Fibroblast of lung (primary cell): ENCODE measurements around the gene NR6A1. TPM values are rescaled to one million over a fixed set of nuclear protein-coding genes. Genes with fewer than 3 reads are reported as not detected.

ENCODE experiments used
- DNase-seq, 2 donors: peaks; one replicate each; pipeline versions ENCODE4 v3.0.0 to v3.0.0-alpha.2; 2010; ENCODE audit warnings: low read depth in 2 of 2
- H2AFZ ChIP-seq: 2 replicates; pipeline ENCODE4 v1.5.1; 2012; ENCODE audit warnings: low read length, control low read depth, inconsistent platforms
- H3K27ac ChIP-seq: 2 replicates; pipeline ENCODE4 v1.5.1; 2011; ENCODE audit warnings: low read length, control low read depth; ENCODE audit not compliant: insufficient read depth
- H3K27me3 ChIP-seq: 2 replicates; pipeline ENCODE4 v1.5.1; 2011; ENCODE audit warnings: mild to moderate bottlenecking, low read length; ENCODE audit not compliant: control insufficient read depth, insufficient read depth
- H3K36me3 ChIP-seq: 2 replicates; pipeline ENCODE4 v1.5.1; 2011; ENCODE audit warnings: low read length; ENCODE audit not compliant: control insufficient read depth, insufficient read depth
- H3K4me1 ChIP-seq: 2 replicates; pipeline ENCODE4 v1.5.1; 2011; ENCODE audit warnings: low read length; ENCODE audit not compliant: control insufficient read depth, insufficient read depth; ENCODE audit errors: extremely low read depth
- H3K4me2 ChIP-seq: 2 replicates; pipeline ENCODE4 v1.5.1; 2011; ENCODE audit warnings: low read length, control low read depth; ENCODE audit not compliant: insufficient read depth; ENCODE audit errors: extremely low read depth
- H3K4me3 ChIP-seq, 4 experiments: fragments of 200-600 bp in 1 of 4; sonication (generic) in 1 of 4; replicated peaks in 1 of 4; 2 replicates each; pipeline ENCODE4 v1.5.1; 2011 to 2016; ENCODE audit warnings: low read length in 4 of 4, low read depth in 3 of 4, mild to moderate bottlenecking in 3 of 4, control low read depth in 2 of 4, inconsistent platforms in 1 of 4, mixed read lengths in 1 of 4; ENCODE audit not compliant: insufficient read depth in 1 of 4; ENCODE audit errors: control extremely low read depth in 1 of 4
- H3K79me2 ChIP-seq: 2 replicates; pipeline ENCODE4 v1.5.1; 2012; ENCODE audit warnings: mild to moderate bottlenecking, low read length, inconsistent platforms; ENCODE audit not compliant: control insufficient read depth, insufficient read depth
- H3K9ac ChIP-seq: 2 replicates; pipeline ENCODE4 v1.5.1; 2011; ENCODE audit warnings: mild to moderate bottlenecking, low read length, control low read depth; ENCODE audit not compliant: insufficient read depth
- H3K9me3 ChIP-seq: 2 replicates; pipeline ENCODE4 v1.5.1; 2012; ENCODE audit warnings: low read depth, low read length; ENCODE audit not compliant: control insufficient read depth, insufficient read depth
- H4K20me1 ChIP-seq: 2 replicates; pipeline ENCODE4 v1.5.1; 2011; ENCODE audit warnings: low read length; ENCODE audit not compliant: control insufficient read depth, insufficient read depth; ENCODE audit errors: extremely low read depth
- EZH2 ChIP-seq: IDR thresholded peaks from 2 replicates; pipeline ENCODE4 v1.5.1; 2012; ENCODE audit warnings: low read length, control low read depth, mild to moderate bottlenecking; ENCODE audit errors: missing control alignments
- polyA plus RNA-seq, 2 donors: library from polyadenylated mRNA; depleted of rRNA in 1 of 2; stranded (reverse) in 1 of 2; unstranded in 1 of 2; fragments of >200 nt; gene quantifications; 2 replicates each; pipeline ENCODE4 v1.2.1, GENCODE V29; 2011 to 2012; ENCODE audit warnings: missing spikeins in 1 of 2
- total RNA-seq: library from RNA; depleted of rRNA; stranded (reverse); fragments of >200 nt; gene quantifications from 2 replicates; pipeline ENCODE4 v1.2.1, GENCODE V29; 2014
- TF ChIP-seq, protein P1 (sequence below), 2 donors: IDR thresholded peaks in 1 of 2; conservative IDR thresholded peaks in 1 of 2; 1 replicate in 1 of 2; 2 replicates in 1 of 2; pipeline ENCODE4 v1.5.1; 2011 to 2012; ENCODE audit warnings: low read length in 2 of 2, control low read depth in 1 of 2, inconsistent platforms in 1 of 2, low read depth in 1 of 2, mild to moderate bottlenecking in 1 of 2

NR6A1 gene
- total and polyA plus RNA-seq, 2 donors (not counting 1 experiment from before 2014, with no cell fraction given) = 0.07 to 0.50 TPM

DNA sequence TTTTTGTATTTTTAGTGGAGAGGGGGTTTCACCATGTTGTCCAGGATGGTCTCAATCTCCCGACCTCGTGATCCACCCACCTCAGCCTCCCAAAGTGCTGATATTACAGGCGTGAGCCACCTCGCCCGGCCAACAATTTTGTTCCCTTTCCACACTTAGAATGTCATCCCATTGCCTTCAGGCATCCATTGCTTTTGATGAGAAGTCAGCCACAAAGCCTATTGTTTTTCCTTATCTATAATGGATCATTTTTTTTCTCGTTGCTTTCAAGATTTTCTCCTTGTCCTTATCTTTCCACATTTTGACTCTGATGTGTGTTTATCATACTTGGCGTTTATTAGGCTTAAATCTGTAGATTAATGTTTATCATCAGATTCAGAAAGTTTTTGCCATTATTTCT lies 64.4 kb downstream of the NR6A1 start:
- DNase-seq = no peak
- H3K79me2 ChIP-seq = no peaks in the 10 kb centered on the region
- H3K4me2 ChIP-seq = no peak overlapping the region
- no peak overlapping the region for H3K27ac ChIP-seq
- H3K4me1 ChIP-seq = no peaks in the 10 kb centered on the region
- no peaks in the 10 kb centered on the region for H3K27me3 ChIP-seq
- H3K4me3 ChIP-seq = no peak overlapping the region
- H3K9ac ChIP-seq = no peak overlapping the region
- no peak for TF ChIP-seq EZH2
- TF ChIP-seq, protein P1, sequence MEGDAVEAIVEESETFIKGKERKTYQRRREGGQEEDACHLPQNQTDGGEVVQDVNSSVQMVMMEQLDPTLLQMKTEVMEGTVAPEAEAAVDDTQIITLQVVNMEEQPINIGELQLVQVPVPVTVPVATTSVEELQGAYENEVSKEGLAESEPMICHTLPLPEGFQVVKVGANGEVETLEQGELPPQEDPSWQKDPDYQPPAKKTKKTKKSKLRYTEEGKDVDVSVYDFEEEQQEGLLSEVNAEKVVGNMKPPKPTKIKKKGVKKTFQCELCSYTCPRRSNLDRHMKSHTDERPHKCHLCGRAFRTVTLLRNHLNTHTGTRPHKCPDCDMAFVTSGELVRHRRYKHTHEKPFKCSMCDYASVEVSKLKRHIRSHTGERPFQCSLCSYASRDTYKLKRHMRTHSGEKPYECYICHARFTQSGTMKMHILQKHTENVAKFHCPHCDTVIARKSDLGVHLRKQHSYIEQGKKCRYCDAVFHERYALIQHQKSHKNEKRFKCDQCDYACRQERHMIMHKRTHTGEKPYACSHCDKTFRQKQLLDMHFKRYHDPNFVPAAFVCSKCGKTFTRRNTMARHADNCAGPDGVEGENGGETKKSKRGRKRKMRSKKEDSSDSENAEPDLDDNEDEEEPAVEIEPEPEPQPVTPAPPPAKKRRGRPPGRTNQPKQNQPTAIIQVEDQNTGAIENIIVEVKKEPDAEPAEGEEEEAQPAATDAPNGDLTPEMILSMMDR (conservative IDR thresholded peaks at IDR 0.05 in 1 of 2, IDR thresholded peaks at IDR 0.05 in 1 of 2; ENCODE audit: low read depth in 1 of 2, low read length in 2 of 2) = no peak
- H4K20me1 ChIP-seq = no peaks in the 10 kb centered on the region
- no peak overlapping the region for H2AFZ ChIP-seq
- no peaks in the 10 kb centered on the region for H3K36me3 ChIP-seq
- no peaks in the 10 kb centered on the region for H3K9me3 ChIP-seq

DNA sequence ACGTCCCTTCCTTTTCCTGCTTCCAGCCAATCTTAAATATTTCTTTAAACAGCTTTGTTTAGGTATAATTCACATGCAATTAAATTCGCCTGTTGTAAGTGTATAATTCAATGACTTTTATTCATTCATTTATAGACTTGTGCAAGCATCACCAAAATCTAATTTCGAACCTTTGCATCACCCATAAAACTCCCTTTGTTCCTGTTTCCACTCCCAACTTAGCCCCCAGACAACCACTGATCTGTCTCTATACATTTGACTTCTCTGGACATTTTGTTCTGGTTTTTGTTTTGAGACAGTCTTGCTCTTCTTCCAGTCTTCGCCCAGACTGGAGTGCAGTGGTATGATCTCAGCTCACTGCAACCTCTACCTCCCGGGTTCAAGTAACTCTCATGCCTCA lies 71.5 kb downstream of the NR6A1 start:
- no peak for TF ChIP-seq EZH2
- TF ChIP-seq, protein P1 (conservative IDR thresholded peaks at IDR 0.05 in 1 of 2, IDR thresholded peaks at IDR 0.05 in 1 of 2; ENCODE audit: low read depth in 1 of 2, low read length in 2 of 2) = no peak
- DNase-seq = no peak

DNA sequence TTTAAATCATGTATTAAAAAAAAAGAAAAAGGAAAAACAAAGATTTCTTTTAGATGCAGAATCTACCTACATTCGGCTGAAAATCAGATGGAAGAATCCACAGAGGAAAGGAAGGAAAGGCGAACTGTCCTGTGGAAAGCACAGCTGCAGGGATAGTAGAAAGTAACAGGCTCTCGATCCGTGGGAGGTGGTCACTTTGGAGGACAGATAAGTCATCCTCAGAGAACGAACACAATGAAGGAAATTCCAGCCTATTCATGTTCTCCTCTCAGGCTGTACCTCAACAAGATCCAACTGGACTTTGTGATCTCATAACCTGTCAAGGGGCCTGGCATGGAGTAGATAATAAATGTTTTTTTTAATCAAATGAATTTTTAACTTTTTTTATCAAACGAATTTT lies 72.8 kb downstream of the NR6A1 start:
- DNase-seq = peak; percentile 11 to 88
- Histone ChIP-seq H3K27me3 (no peaks in the 10 kb centered on the region), H4K20me1 (no peaks in the 10 kb centered on the region), H3K4me2 (no peak overlapping the region), H3K27ac (peak overlapping the region; percentile 20), H3K9ac (no peak overlapping the region), H3K36me3 (no peaks in the 10 kb centered on the region), H3K4me3 (no peak overlapping the region), H3K79me2 (no peaks in the 10 kb centered on the region), H2AFZ (no peak overlapping the region), H3K9me3 (no peaks in the 10 kb centered on the region), H3K4me1 (no peaks in the 10 kb centered on the region)
- no peak for TF ChIP-seq EZH2
- TF ChIP-seq, protein P1 (conservative IDR thresholded peaks at IDR 0.05 in 1 of 2, IDR thresholded peaks at IDR 0.05 in 1 of 2; ENCODE audit: low read depth in 1 of 2, low read length in 2 of 2) = no peak

More for the DNA sequence above, 71.5 kb downstream of the NR6A1 start:
- H3K79me2 ChIP-seq = no peaks in the 10 kb centered on the region
- H3K27ac ChIP-seq = no peak overlapping the region
- no peaks in the 10 kb centered on the region for H3K4me1 ChIP-seq
- H3K9ac ChIP-seq = no peak overlapping the region
- H2AFZ ChIP-seq = no peak overlapping the region
- no peaks in the 10 kb centered on the region for H3K9me3 ChIP-seq
- no peak overlapping the region for H3K4me3 ChIP-seq
- H3K36me3 ChIP-seq = no peaks in the 10 kb centered on the region
- no peak overlapping the region for H3K4me2 ChIP-seq
- H4K20me1 ChIP-seq = no peaks in the 10 kb centered on the region
- no peaks in the 10 kb centered on the region for H3K27me3 ChIP-seq
